Keratinocyte (primary cell): ENCODE data around the gene CLIP2.

ENCODE experiments used
- EZH2 ChIP-seq: IDR thresholded peaks from one replicate; pipeline ENCODE4 v1.6.1; 2012; ENCODE audit warnings: inconsistent platforms, mild to moderate bottlenecking, low read length, moderate library complexity
- TF ChIP-seq, protein P1 (sequence below), 3 experiments: IDR thresholded peaks in 1 of 3; conservative IDR thresholded peaks in 1 of 3; optimal IDR thresholded peaks in 1 of 3; 2 replicates in 2 of 3; 3 replicates in 1 of 3; pipeline versions ENCODE3 to v1.5.1; 2011; ENCODE audit warnings: low read length in 3 of 3, mild to moderate bottlenecking in 3 of 3, moderate library complexity in 2 of 3, control low read depth in 1 of 3, inconsistent platforms in 1 of 3; ENCODE audit not compliant: insufficient read depth in 2 of 3; ENCODE audit errors: extremely low read depth in 1 of 3

DNA sequence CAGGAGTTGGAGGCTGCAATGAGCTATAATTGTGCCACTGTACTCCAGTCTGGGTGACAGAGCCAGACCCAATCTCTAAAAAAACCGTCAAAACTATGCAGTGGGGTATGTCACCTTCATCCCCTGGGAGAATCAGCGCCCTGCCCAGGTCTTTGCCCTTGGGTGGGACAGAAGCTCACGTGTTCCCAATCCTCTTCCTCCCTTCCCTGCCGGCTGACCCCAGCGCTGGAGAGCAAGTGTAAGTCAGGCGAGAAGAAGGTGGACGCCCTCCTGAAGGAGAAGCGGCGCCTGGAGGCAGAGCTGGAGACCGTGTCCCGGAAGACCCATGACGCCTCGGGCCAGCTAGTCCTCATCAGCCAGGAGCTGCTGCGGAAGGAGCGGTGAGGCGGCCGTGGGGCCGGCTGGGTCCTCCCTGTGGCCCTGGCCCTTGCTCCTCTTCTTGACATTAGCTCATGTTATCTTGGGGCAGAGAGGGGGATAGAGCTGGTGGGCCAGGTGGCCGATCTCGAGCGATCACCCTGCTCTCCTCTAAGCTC, 99.7 kb downstream of the CLIP2 start:
- TF ChIP-seq, protein P1, sequence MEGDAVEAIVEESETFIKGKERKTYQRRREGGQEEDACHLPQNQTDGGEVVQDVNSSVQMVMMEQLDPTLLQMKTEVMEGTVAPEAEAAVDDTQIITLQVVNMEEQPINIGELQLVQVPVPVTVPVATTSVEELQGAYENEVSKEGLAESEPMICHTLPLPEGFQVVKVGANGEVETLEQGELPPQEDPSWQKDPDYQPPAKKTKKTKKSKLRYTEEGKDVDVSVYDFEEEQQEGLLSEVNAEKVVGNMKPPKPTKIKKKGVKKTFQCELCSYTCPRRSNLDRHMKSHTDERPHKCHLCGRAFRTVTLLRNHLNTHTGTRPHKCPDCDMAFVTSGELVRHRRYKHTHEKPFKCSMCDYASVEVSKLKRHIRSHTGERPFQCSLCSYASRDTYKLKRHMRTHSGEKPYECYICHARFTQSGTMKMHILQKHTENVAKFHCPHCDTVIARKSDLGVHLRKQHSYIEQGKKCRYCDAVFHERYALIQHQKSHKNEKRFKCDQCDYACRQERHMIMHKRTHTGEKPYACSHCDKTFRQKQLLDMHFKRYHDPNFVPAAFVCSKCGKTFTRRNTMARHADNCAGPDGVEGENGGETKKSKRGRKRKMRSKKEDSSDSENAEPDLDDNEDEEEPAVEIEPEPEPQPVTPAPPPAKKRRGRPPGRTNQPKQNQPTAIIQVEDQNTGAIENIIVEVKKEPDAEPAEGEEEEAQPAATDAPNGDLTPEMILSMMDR (optimal IDR thresholded peaks at IDR 0.05 in 1 of 3, IDR thresholded peaks at IDR 0.05 in 1 of 3, conservative IDR thresholded peaks at IDR 0.05 in 1 of 3; ENCODE audit: extremely low read depth in 1 of 3, insufficient read depth in 2 of 3, low read length in 3 of 3): no peak
- TF ChIP-seq EZH2: no peak
